B cell (primary cell): Measurements from ENCODE around the gene LGI1. TPM values are rescaled to one million over a fixed set of nuclear protein-coding genes. Genes with fewer than 3 reads are reported as not detected.

Source experiments
- ATAC-seq: fragments of 200-7000 bp; cut with Tn5 transposase; one replicate; pipeline ENCODE4 v1.10.0; 2021; ENCODE audit warnings: low read depth, mild to moderate bottlenecking, moderate number of reproducible peaks, moderate library complexity
- CTCF ChIA-PET: fragments of 350-600 bp; sonication (Branson Sonifier 250); formaldehyde crosslinking; loops from one replicate; lab custom pipeline; 2021; ENCODE audit warnings: antibody characterized with exemption, inconsistent platforms; lab: Charles Lee
- POLR2A ChIA-PET: fragments of 350-600 bp; sonication (Branson Sonifier 250); formaldehyde crosslinking; loops from one replicate; lab custom pipeline; 2021; ENCODE audit warnings: antibody characterized with exemption; lab: Charles Lee
- DNase-seq: peaks from one replicate; pipeline ENCODE4 v3.0.0; 2013
- H2AFZ ChIP-seq: 2 replicates; pipeline ENCODE4 v1.6.1; 2012; ENCODE audit warnings: mild to moderate bottlenecking, low read depth, low read length; ENCODE audit not compliant: insufficient read depth, poor library complexity, severe bottlenecking
- H3K27ac ChIP-seq, 2 donors: 1 replicate in 1 of 2; 2 replicates in 1 of 2; pipeline ENCODE4 v1.5.1; 2012 to 2013; ENCODE audit warnings: low read length in 2 of 2, mild to moderate bottlenecking in 2 of 2, moderate library complexity in 1 of 2
- H3K27me3 ChIP-seq, 4 experiments: fragments of 200-600 bp in 1 of 4; sonication (generic) in 1 of 4; replicated peaks in 1 of 4; 1 replicate in 2 of 4; 2 replicates in 2 of 4; pipeline versions ENCODE4 v1.6.1 to v1.7.0; 2013 to 2016; ENCODE audit warnings: low read length in 3 of 4, mild to moderate bottlenecking in 2 of 4, mixed read lengths in 1 of 4, moderate library complexity in 1 of 4; ENCODE audit not compliant: insufficient read depth in 4 of 4, control insufficient read depth in 3 of 4; ENCODE audit errors: control extremely low read depth in 1 of 4
- H3K36me3 ChIP-seq, 2 experiments: replicated peaks in 1 of 2; 1 replicate in 1 of 2; 2 replicates in 1 of 2; pipeline versions ENCODE4 v1.6.1 to v1.7.1; 2013; ENCODE audit warnings: low read length in 1 of 2; ENCODE audit not compliant: insufficient read depth in 2 of 2, control insufficient read depth in 1 of 2; ENCODE audit errors: control extremely low read depth in 1 of 2, extremely low read depth in 1 of 2
- H3K4me1 ChIP-seq, 2 donors: fragments of 200-600 bp in 1 of 2; sonication (generic) in 1 of 2; 1 replicate in 1 of 2; 2 replicates in 1 of 2; pipeline versions ENCODE4 v1.5.1 to v1.6.1; 2013 to 2017; ENCODE audit warnings: low read length in 2 of 2; ENCODE audit not compliant: control insufficient read depth in 2 of 2, insufficient read depth in 2 of 2
- H3K4me2 ChIP-seq: replicated peaks from 2 replicates; pipeline ENCODE3; 2012; ENCODE audit warnings: mild to moderate bottlenecking, low read depth, low read length; ENCODE audit not compliant: poor library complexity, severe bottlenecking
- H3K4me3 ChIP-seq, 5 experiments: fragments of 200-600 bp in 1 of 5; sonication (generic) in 1 of 5; 1 replicate in 3 of 5; 2 replicates in 2 of 5; pipeline versions ENCODE4 v1.5.1 to v1.7.0; 2011 to 2016; ENCODE audit warnings: low read length in 4 of 5, mild to moderate bottlenecking in 4 of 5, low read depth in 2 of 5, control low read depth in 1 of 5, moderate library complexity in 1 of 5; ENCODE audit not compliant: insufficient read depth in 1 of 5; ENCODE audit errors: control extremely low read depth in 1 of 5, extremely low read depth in 1 of 5
- H3K79me2 ChIP-seq: fragments of 200-600 bp; sonication (generic); one replicate; pipeline ENCODE4 v1.6.0; 2016; ENCODE audit warnings: low read length; ENCODE audit not compliant: control insufficient read depth, insufficient read depth
- H3K9ac ChIP-seq: fragments of 200-600 bp; sonication (generic); 2 replicates; pipeline ENCODE4 v1.6.1; 2017; ENCODE audit warnings: mild to moderate bottlenecking, low read length, moderate library complexity
- H3K9me3 ChIP-seq, 3 donors: one replicate each; pipeline versions ENCODE4 v1.6.1 to v1.7.1; 2013; ENCODE audit warnings: low read length in 2 of 3; ENCODE audit not compliant: control insufficient read depth in 2 of 3, insufficient read depth in 1 of 3; ENCODE audit errors: control extremely low read depth in 1 of 3
- H4K20me1 ChIP-seq: 2 replicates; pipeline ENCODE4 v1.6.0; 2012; ENCODE audit warnings: mild to moderate bottlenecking, low read length; ENCODE audit not compliant: insufficient read depth, control insufficient read depth, poor library complexity, severe bottlenecking
- H3K27ac Mint-ChIP-seq: one replicate; pipeline ENCODE4 v1.8.0; 2021; ENCODE audit warnings: mixed read lengths
- H3K27me3 Mint-ChIP-seq: one replicate; pipeline ENCODE4 v1.8.0; 2021; ENCODE audit warnings: mixed read lengths
- H3K4me1 Mint-ChIP-seq: one replicate; pipeline ENCODE4 v1.8.0; 2021; ENCODE audit warnings: mixed read lengths
- H3K4me3 Mint-ChIP-seq: one replicate; pipeline ENCODE4 v1.8.0; 2021; ENCODE audit warnings: mixed read lengths
- H3K9me3 Mint-ChIP-seq: one replicate; pipeline ENCODE4 v1.8.0; 2022; ENCODE audit warnings: mixed read lengths; ENCODE audit not compliant: insufficient read depth
- CTCF ChIP-seq: fragments of 200-600 bp; IDR thresholded peaks from one replicate; pipeline ENCODE4 v1.8.0; 2022; ENCODE audit warnings: antibody characterized with exemption, mild to moderate bottlenecking
- EZH2 ChIP-seq: IDR thresholded peaks from 2 replicates; pipeline ENCODE4 v1.6.1; 2012; ENCODE audit warnings: borderline replicate concordance, low read depth, mild to moderate bottlenecking, moderate library complexity, low read length; ENCODE audit not compliant: insufficient read depth, poor library complexity, severe bottlenecking
- WGBS: methylation state at CpG from one replicate; pipeline ENCODE4 v1.1.5; 2013; ENCODE audit warnings: missing lambda C conversion rate; ENCODE audit not compliant: insufficient coverage; 5-methylcytosine and 5-hydroxymethylcytosine counted together
- intact Hi-C: fragments of 100-400 bp; cut with micrococcal nuclease; formaldehyde crosslinking; loops from one replicate; pipeline ENCODE4 v1.10.0; 2022
- polyA minus RNA-seq: library from RNA; depleted of rRNA, polyadenylated mRNA; stranded (reverse); fragments of >200 nt; gene quantifications from 2 replicates; pipeline ENCODE4 v1.2.3, GENCODE V29; 2012
- polyA plus RNA-seq: library from polyadenylated mRNA; depleted of rRNA; stranded (reverse); fragments of >200 nt; gene quantifications from 2 replicates; pipeline ENCODE4 v1.2.3, GENCODE V29; 2012
- total RNA-seq, 2 donors: library from RNA; stranded (reverse); fragments of 120-200 nt in 1 of 2; gene quantifications; 1 replicate in 1 of 2; 2 replicates in 1 of 2; pipeline versions ENCODE4 v1.2.3 to v1.2.4, GENCODE V29; 2013 to 2022

The LGI1 gene
- not detected in 2 replicates for total RNA-seq
- 0.63 TPM for total RNA-seq (2013)
- not detected in 2 replicates for polyA plus RNA-seq
- polyA minus RNA-seq = not detected in 2 replicates

- Histone ChIP-seq H2AFZ (no peak within 1 kb of the TSS), H3K27me3 (peaks cover 0 to 30% (median 20%) of the 10 kb centered on the region in 4 experiments), H3K9me3 (no peaks in the 10 kb centered on the region), H4K20me1 (no peaks in the 10 kb centered on the region), H3K4me3 (no peak within 1 kb of the TSS), H3K4me1 (no peaks in the 10 kb centered on the region), H3K4me2 (no peak within 1 kb of the TSS), H3K27ac (no peak within 1 kb of the TSS), H3K79me2 (no peaks in the 10 kb centered on the region), H3K9ac (no peak within 1 kb of the TSS), H3K36me3 (no peaks in the 10 kb centered on the region)
- Mint-ChIP-seq H3K9me3 (no peaks in the 10 kb centered on the region), H3K4me3 (no peak within 1 kb of the TSS), H3K4me1 (peaks cover 2% of the 10 kb centered on the region), H3K27me3 (peaks cover 75% of the 10 kb centered on the region), H3K27ac (no peak within 1 kb of the TSS)
- ATAC-seq (no peak), DNase-seq (no peak)
- TF ChIP-seq CTCF (no peak), EZH2 (no peak)
- intact Hi-C loops = no loop called here
- CTCF ChIA-PET = no interaction called here
- WGBS = 18% methylated on average over 10 of the region's 16 CpGs
- POLR2A ChIA-PET = no interaction called here
These were observed at the start of gene LGI1 for GRCh38 chr10:93757801-93758507. Gene LGI1, plus strand, starts transcription at chr10:93757936. Its CDS starts 209 bp downstream, at chr10:93758145.

GRCh38 chr10:93710333-93710909 lies 47.3 kb upstream of the LGI1 start:
- H4K20me1 ChIP-seq = no peaks in the 10 kb centered on the region
- WGBS = 87% methylated on average over 4 of the region's 5 CpGs
- H3K4me1 ChIP-seq = no peaks in the 10 kb centered on the region
- peaks cover 6% of the 10 kb centered on the region for H3K4me1 Mint-ChIP-seq
- H3K27ac ChIP-seq = no peak overlapping the region
- H3K27me3 ChIP-seq = no peaks in the 10 kb centered on the region
- no peak overlapping the region for H3K9ac ChIP-seq
- intact Hi-C loops = no loop called here
- peaks cover 8% of the 10 kb centered on the region for H3K27me3 Mint-ChIP-seq
- no peak overlapping the region for H3K4me3 ChIP-seq
- H3K9me3 ChIP-seq = no peaks in the 10 kb centered on the region
- DNase-seq (no peak), ATAC-seq (no peak)
- H3K27ac Mint-ChIP-seq = no peak overlapping the region
- H3K9me3 Mint-ChIP-seq = no peaks in the 10 kb centered on the region
- no peak overlapping the region for H3K4me2 ChIP-seq
- H3K36me3 ChIP-seq = no peaks in the 10 kb centered on the region
- POLR2A ChIA-PET = no interaction called here
- no peak overlapping the region for H3K4me3 Mint-ChIP-seq
- CTCF ChIA-PET = no interaction called here
- TF ChIP-seq CTCF (no peak), EZH2 (no peak)
- no peaks in the 10 kb centered on the region for H3K79me2 ChIP-seq
- H2AFZ ChIP-seq = no peak overlapping the region
